Hematopoietic multipotent progenitor cell treated with erythropoietin and hydrocortisone succinate and interleukin-3 and kit ligand, for 6 days (in vitro differentiated cells): ENCODE results near the gene MEOX1.

Experiments used
- DNase-seq: peaks from one replicate; pipeline ENCODE4 v3.0.0-alpha.2; 2015

Gene MEOX1

GRCh38 chr17:43679401-43679800, 17.7 kb upstream of the MEOX1 start:
- no peak for DNase-seq

- DNase-seq = peak; percentile 54
Measured at GRCh38 chr17:43676471-43676870, 14.7 kb upstream of the MEOX1 start.

- DNase-seq = no peak
Measured at GRCh38 chr17:43674394-43674793, 12.7 kb upstream of the MEOX1 start.

GRCh38 chr17:43673516-43674323, 12.0 kb upstream of the MEOX1 start:
- peak; percentile 81 for DNase-seq

GRCh38 chr17:43671755-43672519, 10.2 kb upstream of the MEOX1 start:
- no peak for DNase-seq

GRCh38 chr17:43671031-43671692, 9.4 kb upstream of the MEOX1 start:
- no peak for DNase-seq

GRCh38 chr17:43670645-43671030, 8.9 kb upstream of the MEOX1 start:
- no peak for DNase-seq

- no peak for DNase-seq
Measured at GRCh38 chr17:43669971-43670644, 8.4 kb upstream of the MEOX1 start.

GRCh38 chr17:43667947-43668348, 6.2 kb upstream of the MEOX1 start:
- no peak for DNase-seq

- DNase-seq = no peak
Measured at GRCh38 chr17:43667506-43667905, 5.8 kb upstream of the MEOX1 start.

- DNase-seq = no peak
Measured at GRCh38 chr17:43665937-43666236, 4.2 kb upstream of the MEOX1 start.

GRCh38 chr17:43665084-43665936, 3.6 kb upstream of the MEOX1 start:
- DNase-seq = no peak

GRCh38 chr17:43664096-43664495, 2.4 kb upstream of the MEOX1 start:
- no peak for DNase-seq

- DNase-seq = no peak
Measured at GRCh38 chr17:43663383-43663782, 1.7 kb upstream of the MEOX1 start.

GRCh38 chr17:43662413-43663141, 855 bp upstream of the MEOX1 start:
- DNase-seq = no peak

- no peak for DNase-seq
Measured at GRCh38 chr17:43660816-43661493, 767 bp downstream of the MEOX1 start.

GRCh38 chr17:43659823-43660617, 1.7 kb downstream of the MEOX1 start:
- DNase-seq = no peak

GRCh38 chr17:43658900-43659299, 2.8 kb downstream of the MEOX1 start:
- no peak for DNase-seq

GRCh38 chr17:43655693-43656255, 5.9 kb downstream of the MEOX1 start:
- DNase-seq = peak; percentile 57

- DNase-seq = no peak
Measured at GRCh38 chr17:43652124-43652480, 9.6 kb downstream of the MEOX1 start.
